ENCODE results near the gene TRABD2B. TPM values are rescaled to one million over a fixed set of nuclear protein-coding genes. Genes with fewer than 3 reads are reported as not detected.

TRABD2B gene
- total RNA-seq, 2 donors from 2014 or later = 2.6 to 4.3 TPM

DNA sequence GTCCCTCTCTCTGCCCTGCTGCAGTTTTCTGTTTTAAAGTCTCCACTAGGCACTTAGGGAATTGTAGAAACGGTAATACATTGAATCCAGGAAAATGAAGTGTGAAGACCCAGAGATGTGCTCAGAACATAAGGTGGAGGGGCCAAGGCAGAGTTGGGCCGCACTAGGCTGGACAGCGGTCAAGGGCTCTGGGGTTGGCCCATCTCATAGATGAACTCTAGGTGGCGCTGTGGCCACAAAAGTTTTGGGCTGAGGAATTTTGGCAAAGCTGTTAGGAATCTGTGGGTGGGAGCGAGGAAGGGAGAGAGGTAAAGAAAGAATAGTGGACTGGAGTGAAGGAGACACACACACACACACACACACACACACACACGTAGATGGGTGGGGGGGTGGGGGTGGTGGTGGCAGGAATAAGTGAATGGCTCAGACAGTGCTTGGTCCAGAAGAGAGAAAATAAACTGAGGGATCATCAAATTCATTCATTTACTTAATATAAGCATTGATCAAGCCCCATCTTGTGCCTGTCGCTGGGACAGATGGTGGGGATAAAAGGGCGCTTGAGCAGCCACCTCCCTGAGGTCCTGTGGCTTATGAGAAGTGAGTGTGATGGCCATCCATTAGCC, 258.5 kb downstream of the TRABD2B start:
- intact Hi-C loops (cut with DNase I) = no loop called here
- WGBS, 2 donors = 15 to 20% methylated on average over 8 of the region's 8 CpGs

DNA sequence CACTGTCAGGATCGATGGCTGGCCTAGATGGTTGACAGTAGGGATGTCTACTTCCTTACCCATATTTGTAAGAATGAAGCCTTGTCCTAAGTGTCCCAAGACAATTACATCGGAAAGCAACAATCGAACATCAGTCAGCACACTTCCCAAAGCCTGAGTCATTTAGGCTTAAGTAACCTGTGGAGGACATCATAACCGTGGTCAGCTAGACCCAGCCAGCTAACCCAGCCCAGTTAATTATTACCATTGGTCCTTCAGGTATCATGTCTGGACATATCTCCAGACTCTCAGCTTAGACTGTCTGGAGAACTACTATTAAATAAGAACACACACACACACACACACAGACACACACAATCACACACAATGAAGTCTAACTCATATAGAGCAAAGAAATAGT, 264.7 kb downstream of the TRABD2B start:
- TF ChIP-seq, protein P1, sequence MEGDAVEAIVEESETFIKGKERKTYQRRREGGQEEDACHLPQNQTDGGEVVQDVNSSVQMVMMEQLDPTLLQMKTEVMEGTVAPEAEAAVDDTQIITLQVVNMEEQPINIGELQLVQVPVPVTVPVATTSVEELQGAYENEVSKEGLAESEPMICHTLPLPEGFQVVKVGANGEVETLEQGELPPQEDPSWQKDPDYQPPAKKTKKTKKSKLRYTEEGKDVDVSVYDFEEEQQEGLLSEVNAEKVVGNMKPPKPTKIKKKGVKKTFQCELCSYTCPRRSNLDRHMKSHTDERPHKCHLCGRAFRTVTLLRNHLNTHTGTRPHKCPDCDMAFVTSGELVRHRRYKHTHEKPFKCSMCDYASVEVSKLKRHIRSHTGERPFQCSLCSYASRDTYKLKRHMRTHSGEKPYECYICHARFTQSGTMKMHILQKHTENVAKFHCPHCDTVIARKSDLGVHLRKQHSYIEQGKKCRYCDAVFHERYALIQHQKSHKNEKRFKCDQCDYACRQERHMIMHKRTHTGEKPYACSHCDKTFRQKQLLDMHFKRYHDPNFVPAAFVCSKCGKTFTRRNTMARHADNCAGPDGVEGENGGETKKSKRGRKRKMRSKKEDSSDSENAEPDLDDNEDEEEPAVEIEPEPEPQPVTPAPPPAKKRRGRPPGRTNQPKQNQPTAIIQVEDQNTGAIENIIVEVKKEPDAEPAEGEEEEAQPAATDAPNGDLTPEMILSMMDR (IDR thresholded peaks at IDR 0.05) = no peak
- no peak overlapping the region for H3K4me3 ChIP-seq
- 67 to 92% methylated on average over 3 to 4 of the region's 4 CpGs for WGBS, 2 donors
- no peaks in the 10 kb centered on the region for H3K9me3 ChIP-seq
- no peaks in the 10 kb centered on the region for H3K36me3 ChIP-seq (replicated peaks in 1 of 2; ENCODE audit: insufficient read depth in 1 of 2, low read depth in 2 of 2)
- H3K27me3 ChIP-seq = no peaks in the 10 kb centered on the region
- intact Hi-C loops (cut with DNase I) = no loop called here
- no peak overlapping the region for H3K27ac ChIP-seq
- DNase-seq (no peak), ATAC-seq (no peak)
- H3K4me1 ChIP-seq = no peaks in the 10 kb centered on the region

More for the DNA sequence above, 258.5 kb downstream of the TRABD2B start:
- H3K4me3 ChIP-seq = no peak overlapping the region
- no peaks in the 10 kb centered on the region for H3K4me1 ChIP-seq
- DNase-seq = peak; percentile 51 to 67 (median 63)
- H3K36me3 ChIP-seq (replicated peaks in 1 of 2; ENCODE audit: insufficient read depth in 1 of 2, low read depth in 2 of 2) = no peaks in the 10 kb centered on the region
- H3K27me3 ChIP-seq = no peaks in the 10 kb centered on the region
- H3K27ac ChIP-seq = no peak overlapping the region
- no peaks in the 10 kb centered on the region for H3K9me3 ChIP-seq
- TF ChIP-seq, protein P1 (IDR thresholded peaks at IDR 0.05) = peak; percentile 37 to 80 (median 68)
- no peak for TF ChIP-seq POLR2A (IDR thresholded peaks at IDR 0.05)
- peak; percentile 81 for ATAC-seq

DNA sequence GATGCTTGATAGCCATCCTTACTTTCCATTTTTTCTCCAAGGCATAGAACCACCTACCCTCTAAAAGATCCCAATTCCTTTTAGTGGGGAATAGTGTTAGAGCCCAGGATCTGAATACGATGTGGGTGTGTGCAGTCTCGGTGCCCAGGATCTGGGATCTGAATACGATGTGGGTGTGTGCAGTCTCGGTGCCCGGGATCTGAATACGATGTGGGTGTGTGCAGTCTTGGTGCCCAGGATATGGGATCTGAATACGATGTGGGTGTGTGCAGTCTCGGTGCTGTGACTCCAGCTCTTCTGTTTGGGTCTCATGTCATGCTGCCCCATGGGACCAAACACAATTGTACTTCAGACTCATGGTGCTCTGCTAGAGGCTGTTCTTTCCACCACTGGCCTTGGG, 265.5 kb downstream of the TRABD2B start:
- TF ChIP-seq, protein P1 (IDR thresholded peaks at IDR 0.05) = no peak
- TF ChIP-seq POLR2A (IDR thresholded peaks at IDR 0.05) = no peak
- intact Hi-C loops (cut with DNase I) = no loop called here
- H3K4me1 ChIP-seq = no peaks in the 10 kb centered on the region

DNA sequence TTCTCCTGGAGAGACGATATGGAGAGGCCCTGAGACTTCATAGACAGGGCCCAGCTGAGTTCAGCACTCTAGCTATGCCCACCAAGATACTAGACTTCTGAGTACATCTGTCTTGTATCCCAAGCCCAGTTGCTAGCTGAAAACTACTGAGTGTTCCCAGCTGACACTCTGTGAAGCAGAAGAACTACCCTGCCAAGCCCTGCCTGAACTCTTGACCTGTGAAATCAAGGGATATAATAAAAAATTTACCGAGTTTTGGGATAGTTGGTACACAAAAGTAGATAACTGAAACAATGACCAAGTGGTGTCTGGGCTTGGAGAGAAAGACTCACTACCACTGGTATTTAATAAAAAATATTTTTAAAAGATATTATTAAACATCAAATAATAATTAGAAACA, 267.5 kb downstream of the TRABD2B start:
- Histone ChIP-seq H3K27ac (no peak overlapping the region), H3K36me3 (replicated peaks in 1 of 2; ENCODE audit: insufficient read depth in 1 of 2, low read depth in 2 of 2) (no peaks in the 10 kb centered on the region), H3K9me3 (no peaks in the 10 kb centered on the region), H3K4me3 (no peak overlapping the region), H3K27me3 (peaks cover 0 to 8% of the 10 kb centered on the region in 2 donors), H3K4me1 (peaks cover 14% of the 10 kb centered on the region)
- ATAC-seq (no peak), DNase-seq (no peak)
- intact Hi-C loops (cut with DNase I) = loop anchor here (10.0 kb wide), 1 partner anchor 545 kb away; no protein-coding TSS in a partner anchor
- WGBS, 2 donors = 73 to 79% methylated on average over 2 of the region's 2 CpGs
- TF ChIP-seq POLR2A (IDR thresholded peaks at IDR 0.05) = no peak
- TF ChIP-seq, protein P1 (IDR thresholded peaks at IDR 0.05) = no peak

More for the DNA sequence above, 265.5 kb downstream of the TRABD2B start:
- Histone ChIP-seq H3K4me3 (no peak overlapping the region), H3K36me3 (replicated peaks in 1 of 2; ENCODE audit: insufficient read depth in 1 of 2, low read depth in 2 of 2) (no peaks in the 10 kb centered on the region), H3K9me3 (no peaks in the 10 kb centered on the region), H3K27ac (no peak overlapping the region), H3K27me3 (no peaks in the 10 kb centered on the region)
- WGBS, 2 donors = 86 to 87% methylated on average over 8 of the region's 8 CpGs
- DNase-seq (no peak), ATAC-seq (no peak)

DNA sequence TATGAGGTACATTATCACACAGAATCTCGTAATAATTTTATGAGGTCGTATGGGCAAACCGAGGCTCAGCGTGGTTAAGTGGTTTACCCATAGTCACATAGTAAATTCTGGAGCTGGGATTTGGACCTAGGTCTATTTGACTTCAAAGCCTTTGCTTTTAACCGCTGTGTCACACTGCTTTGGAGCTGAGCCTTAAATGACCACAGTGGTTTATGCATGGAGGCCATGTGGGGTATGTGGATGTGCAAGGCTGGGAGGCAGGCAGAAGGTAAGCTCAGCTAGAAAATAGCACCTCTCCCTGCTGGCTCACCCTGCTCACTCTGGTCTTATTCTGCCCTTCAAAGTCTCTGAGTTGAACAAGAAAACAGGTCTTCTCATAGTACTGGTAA, 269.5 kb downstream of the TRABD2B start:
- Histone ChIP-seq H3K4me1 (peaks cover 15% of the 10 kb centered on the region), H3K4me3 (no peak overlapping the region), H3K9me3 (no peaks in the 10 kb centered on the region), H3K36me3 (replicated peaks in 1 of 2; ENCODE audit: insufficient read depth in 1 of 2, low read depth in 2 of 2) (no peaks in the 10 kb centered on the region), H3K27me3 (peaks cover 0 to 10% of the 10 kb centered on the region in 2 donors), H3K27ac (no peak overlapping the region)
- intact Hi-C loops (cut with DNase I) = loop anchor here (10.0 kb wide), 1 partner anchor 543 kb away; no protein-coding TSS in a partner anchor
- DNase-seq (no peak), ATAC-seq (no peak)
- no peak for TF ChIP-seq POLR2A (IDR thresholded peaks at IDR 0.05)
- TF ChIP-seq, protein P1 (IDR thresholded peaks at IDR 0.05) = no peak
- whole genome bisulfite sequencing, 2 donors = 77 to 84% methylated on average over 5 of the region's 5 CpGs

Measured in body of pancreas (tissue), 4 donors.